SK-N-SH treated with all-trans-retinoic acid at 6 μM for 48 hours (cell line): Measurements from ENCODE around the gene ZNF577.
A peak's percentile ranks its signal among the peaks of the same experiment; 100 is the strongest.

ENCODE experiments used
- ATAC-seq: fragments of 200-7000 bp; cut with Tn5 transposase; 3 replicates; pipeline ENCODE4 v1.9.1; 2020; ENCODE audit warnings: mild to moderate bottlenecking, moderate library complexity
- ARNTL ChIP-seq: fragments of 450-650 bp; formaldehyde crosslinking; IDR thresholded peaks from 2 replicates; pipeline ENCODE4 v1.5.0; 2020; ENCODE audit warnings: low read depth, mild to moderate bottlenecking, moderate library complexity, borderline replicate concordance
- BACH2 ChIP-seq: fragments of 250-450 bp; sonication (Bioruptor Pico); IDR thresholded peaks from 2 replicates; pipeline ENCODE4 v1.9.0; 2021; ENCODE audit warnings: mild to moderate bottlenecking, borderline replicate concordance
- ESRRG ChIP-seq: fragments of 250-450 bp; sonication (Bioruptor Pico); IDR thresholded peaks from 2 replicates; pipeline ENCODE4 v1.6.1; 2021; ENCODE audit warnings: mild to moderate bottlenecking
- GLIS3 ChIP-seq: fragments of 250-450 bp; sonication (Bioruptor Pico); IDR thresholded peaks from 2 replicates; pipeline ENCODE4 v1.5.0; 2020; ENCODE audit warnings: mild to moderate bottlenecking, moderate library complexity
- ISL1 ChIP-seq: fragments of 250-450 bp; sonication (Bioruptor Pico); IDR thresholded peaks from 2 replicates; pipeline ENCODE4 v2.1.2; 2022; ENCODE audit warnings: mild to moderate bottlenecking, moderate library complexity
- OSR1 ChIP-seq: fragments of 250-450 bp; sonication (Bioruptor Pico); IDR thresholded peaks from 2 replicates; pipeline ENCODE4 v1.8.0; 2022; ENCODE audit warnings: moderate library complexity, mild to moderate bottlenecking, inconsistent platforms
- PPARA ChIP-seq: fragments of 250-450 bp; sonication (Bioruptor Pico); IDR thresholded peaks from 2 replicates; pipeline ENCODE4 v1.5.0; 2020; ENCODE audit warnings: mild to moderate bottlenecking, borderline replicate concordance
- RARB ChIP-seq: fragments of 250-450 bp; sonication (Bioruptor Pico); IDR thresholded peaks from 2 replicates; pipeline ENCODE4 v1.8.0; 2021; ENCODE audit warnings: mild to moderate bottlenecking, moderate library complexity
- SNAI2 ChIP-seq: fragments of 250-450 bp; sonication (Bioruptor Pico); IDR thresholded peaks from 2 replicates; pipeline ENCODE4 v1.5.0; 2020; ENCODE audit warnings: mild to moderate bottlenecking, moderate library complexity
- TCF4 ChIP-seq: fragments of 250-450 bp; sonication (Bioruptor Pico); IDR thresholded peaks from 2 replicates; pipeline ENCODE4 v1.8.0; 2021; ENCODE audit warnings: mild to moderate bottlenecking, moderate library complexity, borderline replicate concordance
- TOX ChIP-seq: fragments of 250-450 bp; sonication (Bioruptor Pico); IDR thresholded peaks from 2 replicates; pipeline ENCODE4 v1.8.0; 2021; ENCODE audit warnings: mild to moderate bottlenecking, moderate library complexity, borderline replicate concordance
- ZC3H10 ChIP-seq: fragments of 250-450 bp; sonication (Bioruptor Pico); IDR thresholded peaks from 2 replicates; pipeline ENCODE4 v1.5.1; 2021; ENCODE audit warnings: mild to moderate bottlenecking, moderate library complexity
- ZFP3 ChIP-seq: fragments of 250-450 bp; sonication (Bioruptor Pico); IDR thresholded peaks from 2 replicates; pipeline ENCODE4 v1.5.0; 2020; ENCODE audit warnings: mild to moderate bottlenecking, moderate library complexity
- ZFP30 ChIP-seq: fragments of 450-650 bp; formaldehyde crosslinking; IDR thresholded peaks from 2 replicates; pipeline ENCODE4 v1.5.0; 2022; ENCODE audit warnings: mild to moderate bottlenecking, moderate library complexity
- ZNF70 ChIP-seq: fragments of 450-650 bp; formaldehyde crosslinking; IDR thresholded peaks from 2 replicates; pipeline ENCODE4 v1.5.0; 2020; ENCODE audit warnings: mild to moderate bottlenecking, moderate library complexity
- ZNF8 ChIP-seq: fragments of 450-650 bp; formaldehyde crosslinking; IDR thresholded peaks from 2 replicates; pipeline ENCODE4 v1.5.0; 2020; ENCODE audit warnings: mild to moderate bottlenecking, moderate library complexity
- TF ChIP-seq, protein P1 (sequence below): fragments of 250-450 bp; sonication (Bioruptor Pico); IDR thresholded peaks from 2 replicates; pipeline ENCODE4 v1.8.0; 2021; ENCODE audit warnings: low read depth, mild to moderate bottlenecking, moderate library complexity, borderline replicate concordance
- TF ChIP-seq, protein P2 (sequence below): fragments of 250-450 bp; sonication (Bioruptor Pico); IDR thresholded peaks from 2 replicates; pipeline ENCODE4 v1.8.0; 2020; ENCODE audit warnings: mild to moderate bottlenecking, moderate library complexity, borderline replicate concordance
- TF ChIP-seq, protein P3 (sequence below): fragments of 250-450 bp; sonication (Bioruptor Pico); IDR thresholded peaks from 2 replicates; pipeline ENCODE4 v1.5.1; 2021; ENCODE audit warnings: mild to moderate bottlenecking, moderate library complexity
- TF ChIP-seq, protein P4 (sequence below): fragments of 250-450 bp; sonication (Bioruptor Pico); IDR thresholded peaks from 2 replicates; pipeline ENCODE4 v1.5.0; 2020; ENCODE audit warnings: mild to moderate bottlenecking, moderate library complexity
- TF ChIP-seq, protein P5 (sequence below): fragments of 250-450 bp; sonication (Bioruptor Pico); IDR thresholded peaks from 2 replicates; pipeline ENCODE4 v1.5.1; 2020; ENCODE audit warnings: low read depth, mild to moderate bottlenecking, moderate library complexity

Gene ZNF577

DNA sequence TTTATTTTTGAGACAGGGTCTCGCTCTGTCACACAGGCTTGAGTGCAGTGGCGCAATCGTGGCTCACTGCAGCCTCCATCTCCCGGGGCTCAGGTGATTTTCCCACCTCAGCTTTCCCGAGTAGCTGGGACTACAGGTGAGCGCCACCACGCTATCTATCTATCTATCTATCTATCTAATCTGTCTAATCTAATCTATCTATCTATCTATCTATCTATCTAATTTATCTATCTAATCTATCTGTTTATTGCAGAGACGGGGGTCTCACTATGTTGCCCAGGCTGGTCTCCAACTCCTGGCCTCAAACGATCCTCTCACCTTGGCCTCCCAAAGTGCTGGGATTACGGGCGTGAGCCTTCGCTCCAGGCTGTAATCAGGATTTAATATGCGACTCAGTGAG lies 40.1 kb upstream of the ZNF577 start (continued):
- TF ChIP-seq, protein P1, sequence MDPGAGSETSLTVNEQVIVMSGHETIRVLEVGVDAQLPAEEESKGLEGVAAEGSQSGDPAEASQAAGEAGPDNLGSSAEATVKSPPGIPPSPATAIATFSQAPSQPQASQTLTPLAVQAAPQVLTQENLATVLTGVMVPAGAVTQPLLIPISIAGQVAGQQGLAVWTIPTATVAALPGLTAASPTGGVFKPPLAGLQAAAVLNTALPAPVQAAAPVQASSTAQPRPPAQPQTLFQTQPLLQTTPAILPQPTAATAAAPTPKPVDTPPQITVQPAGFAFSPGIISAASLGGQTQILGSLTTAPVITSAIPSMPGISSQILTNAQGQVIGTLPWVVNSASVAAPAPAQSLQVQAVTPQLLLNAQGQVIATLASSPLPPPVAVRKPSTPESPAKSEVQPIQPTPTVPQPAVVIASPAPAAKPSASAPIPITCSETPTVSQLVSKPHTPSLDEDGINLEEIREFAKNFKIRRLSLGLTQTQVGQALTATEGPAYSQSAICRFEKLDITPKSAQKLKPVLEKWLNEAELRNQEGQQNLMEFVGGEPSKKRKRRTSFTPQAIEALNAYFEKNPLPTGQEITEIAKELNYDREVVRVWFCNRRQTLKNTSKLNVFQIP, result no peak
- TF ChIP-seq, protein P2, sequence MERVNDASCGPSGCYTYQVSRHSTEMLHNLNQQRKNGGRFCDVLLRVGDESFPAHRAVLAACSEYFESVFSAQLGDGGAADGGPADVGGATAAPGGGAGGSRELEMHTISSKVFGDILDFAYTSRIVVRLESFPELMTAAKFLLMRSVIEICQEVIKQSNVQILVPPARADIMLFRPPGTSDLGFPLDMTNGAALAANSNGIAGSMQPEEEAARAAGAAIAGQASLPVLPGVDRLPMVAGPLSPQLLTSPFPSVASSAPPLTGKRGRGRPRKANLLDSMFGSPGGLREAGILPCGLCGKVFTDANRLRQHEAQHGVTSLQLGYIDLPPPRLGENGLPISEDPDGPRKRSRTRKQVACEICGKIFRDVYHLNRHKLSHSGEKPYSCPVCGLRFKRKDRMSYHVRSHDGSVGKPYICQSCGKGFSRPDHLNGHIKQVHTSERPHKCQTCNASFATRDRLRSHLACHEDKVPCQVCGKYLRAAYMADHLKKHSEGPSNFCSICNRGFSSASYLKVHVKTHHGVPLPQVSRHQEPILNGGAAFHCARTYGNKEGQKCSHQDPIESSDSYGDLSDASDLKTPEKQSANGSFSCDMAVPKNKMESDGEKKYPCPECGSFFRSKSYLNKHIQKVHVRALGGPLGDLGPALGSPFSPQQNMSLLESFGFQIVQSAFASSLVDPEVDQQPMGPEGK, result no peak
- no peak for TF ChIP-seq ZC3H10

DNA sequence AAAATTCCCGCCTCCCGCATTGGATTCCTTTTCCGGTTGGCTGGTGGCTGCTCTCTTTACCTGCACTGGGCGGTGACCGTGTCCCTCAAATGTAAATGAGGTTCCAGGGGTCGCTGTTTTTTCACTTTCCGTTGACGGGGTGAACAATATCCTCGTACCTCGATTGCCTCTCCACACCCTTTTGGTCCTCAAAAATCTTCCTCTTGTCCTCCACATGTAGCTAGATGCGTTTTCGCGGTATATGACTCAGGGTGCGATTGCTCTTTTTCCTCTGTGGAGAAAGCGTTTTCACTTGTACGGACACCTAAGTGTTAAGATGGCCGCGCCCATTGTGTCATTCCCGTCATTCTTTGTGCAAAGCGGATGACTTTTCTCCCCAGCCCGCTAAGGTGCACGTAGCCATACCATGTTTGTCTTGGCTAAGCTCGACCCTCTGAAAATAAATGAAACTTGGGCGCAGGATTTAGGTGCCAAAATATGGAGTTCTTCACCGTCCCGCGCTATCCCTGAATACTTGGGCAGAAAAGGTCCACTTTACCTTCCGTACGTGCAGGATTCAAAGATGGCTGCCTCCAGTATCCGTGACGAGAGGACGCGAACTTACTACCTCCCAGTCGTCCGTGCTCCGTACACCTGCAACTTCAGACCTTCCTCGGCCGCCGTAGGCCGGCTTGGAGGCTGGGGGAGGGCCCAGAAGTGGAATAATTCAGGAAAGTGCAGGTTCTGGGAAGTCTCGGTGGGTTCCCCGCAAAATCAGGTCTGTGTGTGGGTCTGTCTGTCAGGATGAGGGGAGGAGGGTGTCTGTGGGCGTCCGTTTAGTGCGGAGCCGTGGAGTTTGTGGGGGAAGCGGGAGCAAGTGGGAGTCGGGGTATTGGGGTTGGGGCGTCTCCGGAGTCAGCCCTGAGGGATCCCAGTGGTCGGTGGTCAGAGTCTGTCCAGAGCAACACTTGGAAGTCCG lies 39.3 kb upstream of the ZNF577 start, which contains the start of gene ZNF613:
TSS of gene ZNF613 (plus strand) at position 689 of the 958 bp plus-strand sequence. CDS start 8,749 bp downstream, outside the sequence.
- ATAC-seq, result peak; percentile 95
- no peak for TF ChIP-seq ARNTL (CRISPR knock-in tag)
- TF ChIP-seq ESRRG, result no peak
- no peak for TF ChIP-seq ISL1
- TF ChIP-seq SNAI2 (CRISPR knock-in tag), result 0 out of 2 replicates have a peak, but pooled peaks have one; percentile 16
- TF ChIP-seq ZFP3 (CRISPR knock-in tag), result no peak
- TF ChIP-seq, protein P2, result no peak
- TF ChIP-seq ZNF8 (CRISPR knock-in tag), result peak; percentile 47; the same call in 1 of the 2 replicates
- no peak for TF ChIP-seq PPARA
- TF ChIP-seq, protein P1, result no peak
- TF ChIP-seq RARB, result no peak
- TF ChIP-seq BACH2 (CRISPR knock-in tag), result no peak

DNA sequence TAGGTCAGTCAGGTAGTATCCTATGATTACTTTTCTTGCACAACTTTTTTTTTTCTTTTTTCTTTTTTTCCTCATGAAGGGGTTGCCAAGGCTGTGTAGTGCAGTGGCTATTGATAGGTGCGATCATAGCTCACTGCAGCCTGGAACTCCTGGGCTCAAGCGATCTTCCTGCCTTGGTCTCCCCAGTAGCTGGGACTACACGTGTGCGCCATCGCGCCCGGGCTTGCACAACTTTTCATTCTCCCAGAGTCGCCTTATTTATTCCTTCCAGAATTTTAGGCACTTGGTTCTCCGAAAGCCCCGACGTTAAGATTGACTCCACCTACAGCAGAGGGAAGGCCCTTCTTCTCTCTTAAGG lies 38.7 kb upstream of the ZNF577 start:
- no peak for TF ChIP-seq ZFP30 (CRISPR knock-in tag)
- TF ChIP-seq, protein P3, sequence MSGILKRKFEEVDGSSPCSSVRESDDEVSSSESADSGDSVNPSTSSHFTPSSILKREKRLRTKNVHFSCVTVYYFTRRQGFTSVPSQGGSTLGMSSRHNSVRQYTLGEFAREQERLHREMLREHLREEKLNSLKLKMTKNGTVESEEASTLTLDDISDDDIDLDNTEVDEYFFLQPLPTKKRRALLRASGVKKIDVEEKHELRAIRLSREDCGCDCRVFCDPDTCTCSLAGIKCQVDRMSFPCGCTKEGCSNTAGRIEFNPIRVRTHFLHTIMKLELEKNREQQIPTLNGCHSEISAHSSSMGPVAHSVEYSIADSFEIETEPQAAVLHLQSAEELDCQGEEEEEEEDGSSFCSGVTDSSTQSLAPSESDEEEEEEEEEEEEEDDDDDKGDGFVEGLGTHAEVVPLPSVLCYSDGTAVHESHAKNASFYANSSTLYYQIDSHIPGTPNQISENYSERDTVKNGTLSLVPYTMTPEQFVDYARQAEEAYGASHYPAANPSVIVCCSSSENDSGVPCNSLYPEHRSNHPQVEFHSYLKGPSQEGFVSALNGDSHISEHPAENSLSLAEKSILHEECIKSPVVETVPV, result no peak
- no peak for TF ChIP-seq TCF4 (CRISPR knock-in tag)
- TF ChIP-seq, protein P2, result no peak
- no peak for TF ChIP-seq BACH2 (CRISPR knock-in tag)
- TF ChIP-seq, protein P4, sequence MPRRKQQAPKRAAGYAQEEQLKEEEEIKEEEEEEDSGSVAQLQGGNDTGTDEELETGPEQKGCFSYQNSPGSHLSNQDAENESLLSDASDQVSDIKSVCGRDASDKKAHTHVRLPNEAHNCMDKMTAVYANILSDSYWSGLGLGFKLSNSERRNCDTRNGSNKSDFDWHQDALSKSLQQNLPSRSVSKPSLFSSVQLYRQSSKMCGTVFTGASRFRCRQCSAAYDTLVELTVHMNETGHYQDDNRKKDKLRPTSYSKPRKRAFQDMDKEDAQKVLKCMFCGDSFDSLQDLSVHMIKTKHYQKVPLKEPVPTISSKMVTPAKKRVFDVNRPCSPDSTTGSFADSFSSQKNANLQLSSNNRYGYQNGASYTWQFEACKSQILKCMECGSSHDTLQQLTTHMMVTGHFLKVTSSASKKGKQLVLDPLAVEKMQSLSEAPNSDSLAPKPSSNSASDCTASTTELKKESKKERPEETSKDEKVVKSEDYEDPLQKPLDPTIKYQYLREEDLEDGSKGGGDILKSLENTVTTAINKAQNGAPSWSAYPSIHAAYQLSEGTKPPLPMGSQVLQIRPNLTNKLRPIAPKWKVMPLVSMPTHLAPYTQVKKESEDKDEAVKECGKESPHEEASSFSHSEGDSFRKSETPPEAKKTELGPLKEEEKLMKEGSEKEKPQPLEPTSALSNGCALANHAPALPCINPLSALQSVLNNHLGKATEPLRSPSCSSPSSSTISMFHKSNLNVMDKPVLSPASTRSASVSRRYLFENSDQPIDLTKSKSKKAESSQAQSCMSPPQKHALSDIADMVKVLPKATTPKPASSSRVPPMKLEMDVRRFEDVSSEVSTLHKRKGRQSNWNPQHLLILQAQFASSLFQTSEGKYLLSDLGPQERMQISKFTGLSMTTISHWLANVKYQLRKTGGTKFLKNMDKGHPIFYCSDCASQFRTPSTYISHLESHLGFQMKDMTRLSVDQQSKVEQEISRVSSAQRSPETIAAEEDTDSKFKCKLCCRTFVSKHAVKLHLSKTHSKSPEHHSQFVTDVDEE, result no peak
- TF ChIP-seq ZC3H10, result no peak
- TF ChIP-seq TOX (CRISPR knock-in tag), result no peak
- TF ChIP-seq, protein P5, sequence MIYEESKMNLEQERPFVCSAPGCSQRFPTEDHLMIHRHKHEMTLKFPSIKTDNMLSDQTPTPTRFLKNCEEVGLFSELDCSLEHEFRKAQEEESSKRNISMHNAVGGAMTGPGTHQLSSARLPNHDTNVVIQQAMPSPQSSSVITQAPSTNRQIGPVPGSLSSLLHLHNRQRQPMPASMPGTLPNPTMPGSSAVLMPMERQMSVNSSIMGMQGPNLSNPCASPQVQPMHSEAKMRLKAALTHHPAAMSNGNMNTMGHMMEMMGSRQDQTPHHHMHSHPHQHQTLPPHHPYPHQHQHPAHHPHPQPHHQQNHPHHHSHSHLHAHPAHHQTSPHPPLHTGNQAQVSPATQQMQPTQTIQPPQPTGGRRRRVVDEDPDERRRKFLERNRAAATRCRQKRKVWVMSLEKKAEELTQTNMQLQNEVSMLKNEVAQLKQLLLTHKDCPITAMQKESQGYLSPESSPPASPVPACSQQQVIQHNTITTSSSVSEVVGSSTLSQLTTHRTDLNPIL, result no peak
- TF ChIP-seq ARNTL (CRISPR knock-in tag), result no peak
- no peak for TF ChIP-seq PPARA
- no peak for TF ChIP-seq ESRRG
- no peak for TF ChIP-seq ZNF70 (CRISPR knock-in tag)
- no peak for TF ChIP-seq GLIS3 (CRISPR knock-in tag)
- no peak for TF ChIP-seq ZFP3 (CRISPR knock-in tag)
- TF ChIP-seq OSR1 (CRISPR knock-in tag), result no peak
- TF ChIP-seq ZNF8 (CRISPR knock-in tag), result no peak
- TF ChIP-seq, all 23 proteins: peak for 0
- ATAC-seq, result no peak
